Adrenal gland (tissue), 12 donors: ENCODE results near the gene GPC6. TPM values are rescaled to one million over a fixed set of nuclear protein-coding genes. Genes with fewer than 3 reads are reported as not detected.
A peak's percentile ranks its signal among the peaks of the same experiment; 100 is the strongest.

Experiments used
- DNase-seq, 7 donors: peaks; one replicate each; pipeline ENCODE4 v3.0.0-alpha.2; 2019 to 2020
- H3K27ac ChIP-seq, 5 donors: fragments of 200-600 bp; sonication (generic) in 4 of 5; 1 replicate in 3 of 5; 2 replicates in 2 of 5; pipeline versions ENCODE4 v1.5.1 to v1.8.0; 2016 to 2020; ENCODE audit warnings: mild to moderate bottlenecking in 1 of 5
- H3K27me3 ChIP-seq: fragments of 200-600 bp; 2 replicates; pipeline ENCODE4 v1.8.0; 2021
- H3K36me3 ChIP-seq, 2 donors: fragments of 200-600 bp; replicated peaks in 1 of 2; 1 replicate in 1 of 2; 2 replicates in 1 of 2; pipeline versions ENCODE4 v1.5.1 to v1.8.0; 2018 to 2022
- H3K4me1 ChIP-seq, 2 donors: fragments of 200-600 bp; replicated peaks in 1 of 2; 1 replicate in 1 of 2; 2 replicates in 1 of 2; pipeline versions ENCODE4 v1.5.1 to v1.8.0; 2018 to 2021
- H3K4me3 ChIP-seq, 4 donors: fragments of 200-600 bp; sonication (generic) in 3 of 4; one replicate each; pipeline ENCODE4 v1.5.1; 2016 to 2018
- H3K9me3 ChIP-seq, 3 donors: fragments of 200-600 bp; sonication (generic) in 1 of 3; replicated peaks in 1 of 3; 1 replicate in 2 of 3; 2 replicates in 1 of 3; pipeline versions ENCODE4 v1.5.1 to v1.8.0; 2016 to 2021
- CTCF ChIP-seq, 6 experiments: fragments of 450-650 bp in 4 of 6; fragments of 200-600 bp in 2 of 6; sonication (generic) in 1 of 6; IDR thresholded peaks; 1 replicate in 5 of 6; 2 replicates in 1 of 6; pipeline versions ENCODE4 v1.5.1 to v1.8.0; 2016 to 2021; ENCODE audit warnings: antibody characterized with exemption in 6 of 6, mild to moderate bottlenecking in 2 of 6, moderate library complexity in 1 of 6
- POLR2A ChIP-seq, 2 donors: fragments of 450-650 bp; IDR thresholded peaks; one replicate each; pipeline ENCODE4 v1.6.1; 2017; ENCODE audit warnings: antibody characterized with exemption in 2 of 2, mild to moderate bottlenecking in 2 of 2, moderate library complexity in 1 of 2
- WGBS, 4 donors: extraction: QIAGEN DNeasy Blood & Tissue Kit in 2 of 4; methylation state at CpG; one replicate each; pipeline versions ENCODE4 v1.1.5 to v1.1.7; 2013 to 2017; 5-methylcytosine and 5-hydroxymethylcytosine counted together
- intact Hi-C, 2 donors: fragments of 100-400 bp; cut with DNase I; formaldehyde crosslinking; loops; one replicate each; pipeline versions ENCODE4 v1.14.1 to v1.15.0; 2022 to 2023
- polyA plus RNA-seq, 3 donors: library from polyadenylated mRNA; stranded (reverse); fragments of 200-250 nt in 2 of 3; fragments of 350-450 nt in 1 of 3; fragmentation: Illumina TruSeq in 1 of 3; extraction: RNeasy Lipid Tissue Mini Kit (QIAGEN cat#74804) in 1 of 3; gene quantifications; one replicate each; pipeline ENCODE4 v1.2.3, GENCODE V29; 2013 to 2014
- total RNA-seq, 9 donors: library from RNA; depleted of rRNA in 4 of 9; stranded (reverse); fragments of >200 nt in 4 of 9; fragments of 120-200 nt in 1 of 9; fragmentation: NEBNext Ultra II Directional in 1 of 9; extraction: Animal tissue kit (Norgen Biotek cat#: 25700) in 1 of 9; gene quantifications; one replicate each; pipeline versions ENCODE4 v1.1.0 to v1.2.4, GENCODE V29; 2013 to 2023
- donor health status: healthy with polysubstance abuse.
- donor health status: Bipolar disorder and iron deficiency.
- donor health status: DM: yes; HTN: yes; CAD: no.
- donor health status: DM: no; HTN: no; CAD: no.
- donor health status: DM: no; HTN: no; CAD: no.
- donor health status: DM: yes; HTN: yes; CAD: no.

GPC6 gene
- total and polyA plus RNA-seq, 12 donors, result 0.37 to 62.3 (median 2.5) TPM

GRCh38 chr13:94145966-94146365, 919.4 kb downstream of the GPC6 start:
- DNase-seq, result no peak
- WGBS, 4 donors, result 43 to 74% (median 45%) methylated on average over 2 of the region's 2 CpGs
- H3K27ac ChIP-seq, result no peak overlapping the region
- H3K27me3 ChIP-seq, result no peaks in the 10 kb centered on the region
- intact Hi-C loops, result no loop called here
- H3K9me3 ChIP-seq, result no peaks in the 10 kb centered on the region
- H3K4me3 ChIP-seq, result no peak overlapping the region
- no peaks in the 10 kb centered on the region for H3K36me3 ChIP-seq
- TF ChIP-seq POLR2A (IDR thresholded peaks at IDR 0.05) (no peak), CTCF (IDR thresholded peaks at IDR 0.05) (no peak)
- peaks cover 0 to 4% of the 10 kb centered on the region in 2 donors for H3K4me1 ChIP-seq

GRCh38 chr13:94153586-94153985, 927.0 kb downstream of the GPC6 start:
- intact Hi-C loops, result no loop called here
- Histone ChIP-seq H3K4me1 (no peaks in the 10 kb centered on the region), H3K4me3 (no peak overlapping the region), H3K27ac (no peak overlapping the region), H3K9me3 (no peaks in the 10 kb centered on the region), H3K27me3 (no peaks in the 10 kb centered on the region), H3K36me3 (no peaks in the 10 kb centered on the region)
- TF ChIP-seq CTCF (IDR thresholded peaks at IDR 0.05), result no peak
- no peak for TF ChIP-seq POLR2A (IDR thresholded peaks at IDR 0.05)
- 87 to 95% (median 95%) methylated on average over 2 of the region's 2 CpGs for WGBS, 4 donors
- no peak for DNase-seq

GRCh38 chr13:94154367-94154766, 927.8 kb downstream of the GPC6 start:
- Histone ChIP-seq H3K9me3 (no peaks in the 10 kb centered on the region), H3K27me3 (no peaks in the 10 kb centered on the region), H3K36me3 (no peaks in the 10 kb centered on the region), H3K4me1 (no peaks in the 10 kb centered on the region), H3K27ac (no peak overlapping the region), H3K4me3 (no peak overlapping the region)
- TF ChIP-seq POLR2A (IDR thresholded peaks at IDR 0.05), result no peak
- TF ChIP-seq CTCF (IDR thresholded peaks at IDR 0.05), result no peak
- intact Hi-C loops, result no loop called here
- WGBS, 4 donors, result 23 to 35% (median 27%) methylated on average over 2 of the region's 2 CpGs
- DNase-seq, result peak; percentile 64 to 91 (median 88)

- intact Hi-C loops, result no loop called here
- H3K36me3 ChIP-seq, result no peaks in the 10 kb centered on the region
- H3K27ac ChIP-seq, result no peak overlapping the region
- WGBS, 4 donors, result 60 to 66% (median 64%) methylated on average over 2 of the region's 2 CpGs
- DNase-seq, result peak in 4 of 7 donors; percentile 16 to 53 (median 27)
- H3K4me3 ChIP-seq, result no peak overlapping the region
- no peaks in the 10 kb centered on the region for H3K27me3 ChIP-seq
- TF ChIP-seq POLR2A (IDR thresholded peaks at IDR 0.05) (no peak), CTCF (IDR thresholded peaks at IDR 0.05) (no peak)
- H3K4me1 ChIP-seq, result no peaks in the 10 kb centered on the region
- H3K9me3 ChIP-seq, result no peaks in the 10 kb centered on the region
These were observed 931.2 kb downstream of the GPC6 start for GRCh38 chr13:94157705-94158218.
